Stomach (tissue), 4 donors: Measurements from ENCODE around the gene ALDH3B1.

Experiments used
- POLR2A ChIP-seq, 4 donors: fragments of 450-650 bp; IDR thresholded peaks; one replicate each; pipeline ENCODE4 v1.6.1; 2016; ENCODE audit warnings: antibody characterized with exemption in 4 of 4, control low read depth in 2 of 4, mild to moderate bottlenecking in 1 of 4, moderate library complexity in 1 of 4
- TF ChIP-seq, protein P1 (sequence below), 7 experiments: fragments of 450-650 bp in 4 of 7; fragments of 200-600 bp in 3 of 7; sonication (generic) in 3 of 7; IDR thresholded peaks; one replicate each; pipeline ENCODE4 v1.5.1; 2016 to 2019; ENCODE audit warnings: antibody characterized with exemption in 7 of 7, control low read depth in 2 of 7, mild to moderate bottlenecking in 1 of 7

DNA sequence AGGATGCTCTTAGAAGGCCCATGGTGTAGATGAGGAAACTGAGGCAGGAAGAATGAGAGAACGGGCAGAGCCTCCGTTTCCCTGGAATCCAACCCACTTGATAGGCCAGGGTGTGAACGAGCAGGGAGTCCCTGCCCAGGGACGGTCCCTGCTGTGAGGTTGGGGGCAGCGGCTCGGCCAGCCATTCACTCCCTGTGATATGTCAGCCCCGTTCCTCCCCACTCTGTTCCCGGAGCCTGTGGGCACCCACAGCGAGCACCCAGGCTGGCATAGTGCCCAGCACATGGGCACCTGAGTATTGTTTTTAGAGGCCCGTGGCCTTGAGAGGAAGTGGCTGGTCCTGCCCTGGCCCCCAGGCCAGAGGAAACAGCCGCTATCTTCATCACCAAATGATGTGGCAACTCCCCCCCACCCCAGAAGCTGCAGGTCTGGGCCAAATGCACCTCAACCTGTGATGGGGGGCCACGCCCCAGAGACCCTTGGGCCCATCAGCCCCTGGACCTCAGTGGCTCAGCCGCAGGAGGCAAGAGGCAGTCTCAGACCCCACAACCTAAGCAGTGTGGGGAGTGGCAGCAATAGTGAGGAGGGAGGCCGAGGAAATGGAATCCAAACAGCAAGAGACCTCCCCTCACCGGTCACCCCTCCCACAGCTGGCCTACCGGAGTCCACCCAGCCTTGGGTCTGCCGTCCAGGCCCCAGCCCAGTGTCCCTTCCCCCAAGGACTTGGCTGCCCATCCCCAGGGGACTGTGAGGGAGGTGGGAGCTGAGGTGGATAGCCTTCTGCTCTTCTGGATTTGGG, 2.1 kb downstream of the ALDH3B1 start:
- TF ChIP-seq, protein P1, sequence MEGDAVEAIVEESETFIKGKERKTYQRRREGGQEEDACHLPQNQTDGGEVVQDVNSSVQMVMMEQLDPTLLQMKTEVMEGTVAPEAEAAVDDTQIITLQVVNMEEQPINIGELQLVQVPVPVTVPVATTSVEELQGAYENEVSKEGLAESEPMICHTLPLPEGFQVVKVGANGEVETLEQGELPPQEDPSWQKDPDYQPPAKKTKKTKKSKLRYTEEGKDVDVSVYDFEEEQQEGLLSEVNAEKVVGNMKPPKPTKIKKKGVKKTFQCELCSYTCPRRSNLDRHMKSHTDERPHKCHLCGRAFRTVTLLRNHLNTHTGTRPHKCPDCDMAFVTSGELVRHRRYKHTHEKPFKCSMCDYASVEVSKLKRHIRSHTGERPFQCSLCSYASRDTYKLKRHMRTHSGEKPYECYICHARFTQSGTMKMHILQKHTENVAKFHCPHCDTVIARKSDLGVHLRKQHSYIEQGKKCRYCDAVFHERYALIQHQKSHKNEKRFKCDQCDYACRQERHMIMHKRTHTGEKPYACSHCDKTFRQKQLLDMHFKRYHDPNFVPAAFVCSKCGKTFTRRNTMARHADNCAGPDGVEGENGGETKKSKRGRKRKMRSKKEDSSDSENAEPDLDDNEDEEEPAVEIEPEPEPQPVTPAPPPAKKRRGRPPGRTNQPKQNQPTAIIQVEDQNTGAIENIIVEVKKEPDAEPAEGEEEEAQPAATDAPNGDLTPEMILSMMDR (IDR thresholded peaks at IDR 0.05): no peak
- TF ChIP-seq POLR2A (IDR thresholded peaks at IDR 0.05): no peak
